HCT116 (cell line): ENCODE data around the gene CCDC154.

Experiments used
- ATF3 ChIP-seq: IDR thresholded peaks from 2 replicates; pipeline ENCODE4 v1.6.1; 2012
- CTCF ChIP-seq, 3 experiments: fragments of 200-600 bp in 1 of 3; sonication (generic) in 1 of 3; IDR thresholded peaks in 2 of 3; conservative IDR thresholded peaks in 1 of 3; 2 replicates each; pipeline ENCODE4 v1.5.1; 2012 to 2017; ENCODE audit warnings: low read depth in 2 of 3, low read length in 2 of 3, antibody characterized with exemption in 1 of 3, borderline replicate concordance in 1 of 3, control low read depth in 1 of 3, mild to moderate bottlenecking in 1 of 3, mixed read lengths in 1 of 3, mixed run types in 1 of 3, moderate library complexity in 1 of 3; ENCODE audit not compliant: insufficient read depth in 1 of 3
- EGR1 ChIP-seq: IDR thresholded peaks from 2 replicates; pipeline ENCODE4 v1.6.1; 2012; ENCODE audit warnings: low read depth
- EZH2 ChIP-seq: fragments of 200-600 bp; sonication (generic); IDR thresholded peaks from 2 replicates; pipeline ENCODE4 v1.6.1; 2017; ENCODE audit warnings: antibody characterized with exemption, mixed run types
- EZH2phosphoT487 ChIP-seq: fragments of 200-600 bp; IDR thresholded peaks from 2 replicates; pipeline ENCODE4 v1.6.1; 2018; ENCODE audit warnings: antibody characterized with exemption, borderline replicate concordance
- JUND ChIP-seq: IDR thresholded peaks from 2 replicates; pipeline ENCODE4 v1.6.1; 2012
- POLR2A ChIP-seq: IDR thresholded peaks from 2 replicates; pipeline ENCODE4 v1.7.0; 2011; ENCODE audit warnings: borderline replicate concordance; ENCODE audit not compliant: insufficient read depth, insufficient read length; ENCODE audit errors: extremely low read depth
- POLR2AphosphoS5 ChIP-seq: IDR thresholded peaks from 2 replicates; pipeline ENCODE4 v1.6.1; 2011; ENCODE audit warnings: mild to moderate bottlenecking, low read depth, low read length, moderate library complexity
- REST ChIP-seq: IDR thresholded peaks from 2 replicates; pipeline ENCODE4 v1.6.1; 2012; ENCODE audit warnings: low read depth
- SIN3A ChIP-seq: IDR thresholded peaks from 2 replicates; pipeline ENCODE4 v1.6.1; 2012; ENCODE audit warnings: low read depth
- SP1 ChIP-seq: IDR thresholded peaks from 2 replicates; pipeline ENCODE4 v1.6.1; 2012; ENCODE audit warnings: low read depth
- YY1 ChIP-seq: IDR thresholded peaks from 2 replicates; pipeline ENCODE4 v1.6.1; 2011; ENCODE audit warnings: low read length, low read depth, moderate library complexity, mild to moderate bottlenecking; ENCODE audit not compliant: insufficient replicate concordance; ENCODE audit errors: extremely low read depth
- ZFX ChIP-seq: fragments of 450-650 bp; IDR thresholded peaks from 2 replicates; pipeline ENCODE4 v1.6.1; 2017

- no peak for TF ChIP-seq POLR2AphosphoS5
- no peak for TF ChIP-seq JUND
- no peak for TF ChIP-seq CTCF (IDR thresholded peaks at IDR 0.05 in 2 of 3, conservative IDR thresholded peaks at IDR 0.05 in 1 of 3; ENCODE audit: borderline replicate concordance in 1 of 3, insufficient read depth in 1 of 3, low read depth in 2 of 3, low read length in 2 of 3)
- TF ChIP-seq EZH2 = no peak
- TF ChIP-seq EGR1 = no peak
- TF ChIP-seq SIN3A = no peak
- TF ChIP-seq ATF3 = no peak
- no peak for TF ChIP-seq EZH2phosphoT487
- TF ChIP-seq POLR2A = no peak
- TF ChIP-seq YY1 = no peak
- TF ChIP-seq ZFX = no peak
- no peak for TF ChIP-seq REST
- TF ChIP-seq SP1 = no peak
Observed at GRCh38 chr16:1488054-1488601, 43.8 kb upstream of the CCDC154 start.
